ENCODE measurements around the gene IREB2.
A peak's percentile ranks its signal among the peaks of the same experiment; 100 is the strongest.

The IREB2 gene

DNA sequence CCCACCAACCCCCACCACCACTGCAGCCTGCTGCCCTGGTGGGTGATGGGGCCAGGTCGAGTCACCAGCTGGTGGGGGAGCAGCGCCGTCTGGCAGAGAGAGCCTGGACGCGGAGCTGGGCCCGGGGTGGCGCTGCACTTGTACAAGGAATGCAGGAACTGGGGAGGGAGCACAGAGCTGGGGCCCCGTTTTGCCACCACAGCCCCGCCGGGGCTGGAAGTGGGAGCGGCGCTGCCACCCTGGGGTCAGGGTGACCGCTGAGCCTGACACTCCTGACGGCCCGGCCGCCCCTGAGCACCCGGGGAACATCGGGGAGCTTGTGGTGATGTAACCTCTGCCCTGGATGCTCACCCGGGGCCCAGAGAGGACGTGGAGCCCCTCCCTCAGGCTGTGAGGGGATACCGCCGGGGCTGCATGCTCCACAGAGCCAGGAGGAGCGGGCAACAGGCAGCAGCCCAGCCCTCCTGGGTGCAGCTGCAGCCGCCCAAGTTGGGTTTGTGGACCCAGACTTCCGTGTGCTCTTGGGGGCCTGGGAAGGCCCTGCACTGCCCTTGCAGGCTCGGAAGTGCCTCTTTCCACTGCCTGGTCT lies 32.6 kb upstream of the IREB2 start:
- no peak for DNase-seq
- in situ Hi-C loops (cut with HindIII; ENCODE audit: low pct_ligation_motif_present, low pct_unique_long_range_greater_than_20kb, low sequenced_read_pairs): no loop called here

DNA sequence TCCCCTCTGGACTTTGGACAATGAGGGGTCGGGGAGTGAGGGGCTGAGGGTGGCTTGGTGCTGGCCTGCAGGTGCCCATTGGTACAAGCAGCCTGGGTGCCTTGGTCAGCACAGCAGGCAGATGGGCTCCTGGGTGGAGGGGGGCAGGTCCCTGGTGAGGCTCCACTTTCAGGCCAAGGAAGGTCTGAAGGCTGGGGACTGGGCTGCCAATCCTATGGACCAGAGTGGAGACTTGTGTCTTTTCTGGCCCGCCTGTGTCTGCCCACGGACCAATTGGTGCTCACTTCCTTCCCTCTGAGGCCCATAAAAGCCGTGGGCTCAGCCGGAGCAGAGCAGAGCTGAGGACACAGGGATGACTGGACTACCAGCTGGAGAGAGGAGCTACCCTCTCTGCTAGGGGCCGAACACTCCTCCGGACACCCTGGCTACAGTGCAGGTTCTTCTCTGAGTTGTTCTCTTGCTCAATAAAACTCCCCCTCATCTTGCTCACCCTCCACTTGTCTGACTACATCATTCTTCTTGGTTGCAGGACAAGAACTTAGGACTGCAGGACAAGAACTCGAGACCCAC lies 31.9 kb upstream of the IREB2 start:
- DNase-seq: no peak
- in situ Hi-C loops (cut with HindIII; ENCODE audit: low pct_ligation_motif_present, low pct_unique_long_range_greater_than_20kb, low sequenced_read_pairs): no loop called here

DNA sequence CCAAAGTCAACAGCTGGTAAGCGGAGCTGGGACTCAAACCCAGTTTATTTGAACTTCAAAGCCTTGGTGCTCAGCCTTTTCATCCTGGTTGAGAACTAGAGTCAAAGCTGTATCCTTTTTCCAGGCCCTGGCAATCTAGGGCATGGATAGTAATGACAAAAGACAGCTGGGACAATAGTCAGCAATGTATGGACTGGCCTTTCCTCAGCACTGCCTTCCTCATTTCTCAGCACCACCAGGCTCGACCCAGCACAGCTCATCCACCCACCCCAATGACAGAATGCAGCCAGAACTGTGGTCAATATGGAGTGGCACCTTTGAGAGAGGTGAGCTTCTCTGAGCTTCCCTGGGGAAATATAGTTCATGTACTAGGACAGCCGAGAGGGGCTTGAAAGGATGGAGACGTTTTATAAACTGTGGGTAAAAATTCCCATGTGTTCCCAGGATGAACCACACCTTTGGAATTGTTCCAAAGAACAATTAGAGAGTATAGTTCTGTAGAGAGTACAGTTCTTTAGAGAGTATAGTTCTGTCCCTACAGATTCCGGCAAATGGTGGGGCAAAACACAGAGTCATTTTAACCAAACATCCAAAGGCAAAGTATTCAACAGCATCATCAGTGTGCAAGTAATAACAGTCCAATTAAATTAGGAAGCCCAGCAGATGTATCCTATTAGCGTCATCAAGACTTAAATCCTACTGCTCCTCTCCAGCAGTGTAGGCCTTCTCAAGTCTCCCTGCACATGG lies 30.2 kb upstream of the IREB2 start:
- DNase-seq: no peak
- in situ Hi-C loops (cut with HindIII; ENCODE audit: low pct_ligation_motif_present, low pct_unique_long_range_greater_than_20kb, low sequenced_read_pairs): no loop called here

DNA sequence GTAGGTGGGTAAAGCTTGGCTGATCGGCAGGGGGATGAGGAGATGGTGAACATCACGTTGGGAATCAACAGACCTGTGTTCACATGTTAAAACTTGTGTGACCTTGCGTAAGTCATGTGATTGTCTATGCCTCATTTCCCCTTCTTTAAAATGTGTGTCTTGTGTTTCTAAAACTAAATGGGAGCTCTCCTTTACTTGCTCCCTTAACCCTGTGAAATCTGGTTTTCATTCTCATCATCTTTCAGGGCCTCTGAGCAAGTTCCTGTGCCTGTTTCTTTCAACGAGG lies 29.7 kb upstream of the IREB2 start:
- in situ Hi-C loops (cut with HindIII; ENCODE audit: low pct_ligation_motif_present, low pct_unique_long_range_greater_than_20kb, low sequenced_read_pairs): no loop called here
- no peak for DNase-seq

DNA sequence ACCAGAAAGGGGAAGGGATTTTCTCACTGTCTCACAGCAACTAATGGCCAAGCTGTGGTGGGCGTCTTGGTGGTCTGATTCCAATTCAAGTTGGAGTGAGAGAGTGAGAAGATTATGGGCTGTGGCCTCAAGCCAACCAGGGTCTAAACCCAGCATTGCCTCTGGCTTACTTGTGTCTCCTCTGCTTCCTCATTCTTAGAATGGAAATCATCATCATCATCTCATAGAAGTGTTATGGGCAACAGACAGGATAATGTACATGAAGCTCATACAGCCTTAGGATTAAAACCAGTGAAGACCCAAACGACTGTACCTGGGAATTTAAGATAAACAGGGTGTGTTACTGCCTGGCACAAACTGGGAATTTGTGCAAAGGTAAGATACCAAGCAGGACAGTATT lies 29.1 kb upstream of the IREB2 start:
- in situ Hi-C loops (cut with HindIII; ENCODE audit: low pct_ligation_motif_present, low pct_unique_long_range_greater_than_20kb, low sequenced_read_pairs): no loop called here
- DNase-seq: no peak

DNA sequence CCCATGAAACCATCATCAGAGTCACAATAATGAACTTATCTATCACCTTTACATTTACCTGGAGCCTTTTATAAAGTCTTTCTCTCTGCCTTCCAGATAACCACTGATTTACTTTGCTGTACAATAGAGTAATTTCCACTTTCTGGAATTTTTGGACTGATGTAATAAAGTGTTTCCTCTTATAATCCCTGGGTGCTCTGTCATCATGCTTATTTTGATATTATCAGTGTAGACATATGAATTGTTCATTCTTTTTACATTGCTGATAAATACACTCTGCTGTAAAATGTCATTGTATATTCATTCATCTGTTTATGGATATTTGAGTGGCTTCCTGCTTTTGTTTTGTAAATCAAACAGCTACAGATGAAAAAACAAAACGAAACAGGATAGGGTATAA lies 27.0 kb upstream of the IREB2 start:
- in situ Hi-C loops (cut with HindIII; ENCODE audit: low pct_ligation_motif_present, low pct_unique_long_range_greater_than_20kb, low sequenced_read_pairs): no loop called here
- no peak for DNase-seq

DNA sequence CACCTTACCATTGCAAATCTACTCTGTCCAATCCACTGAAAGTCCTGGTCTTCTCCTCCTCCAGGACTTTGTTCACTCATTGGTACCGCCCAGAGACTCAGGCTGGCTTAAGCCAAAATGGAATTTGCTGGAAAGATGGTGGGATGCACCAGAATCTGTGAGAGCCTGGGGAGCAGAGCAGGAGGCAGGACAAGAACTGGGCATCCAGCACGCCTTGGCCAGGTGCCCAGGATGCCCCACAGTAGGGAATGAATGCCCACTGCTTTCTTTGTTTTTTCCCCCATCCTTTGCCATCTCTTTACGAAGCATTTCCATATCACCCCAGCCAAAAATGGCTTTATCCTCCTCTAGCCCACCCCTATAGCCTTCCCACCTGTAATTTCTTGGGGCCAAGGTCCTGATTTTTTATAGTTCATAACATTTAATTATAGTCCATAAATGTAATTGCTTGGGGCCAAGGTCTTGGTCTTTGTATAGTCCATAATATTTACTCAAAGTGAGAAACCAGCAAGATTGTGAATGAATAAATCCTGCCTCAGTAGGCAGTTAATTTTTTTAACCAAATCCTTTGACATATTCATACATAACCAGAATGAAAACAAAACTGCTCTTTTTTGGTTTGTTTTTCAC lies 23.3 kb upstream of the IREB2 start:
- in situ Hi-C loops (cut with HindIII; ENCODE audit: low pct_ligation_motif_present, low pct_unique_long_range_greater_than_20kb, low sequenced_read_pairs): no loop called here
- DNase-seq: no peak

DNA sequence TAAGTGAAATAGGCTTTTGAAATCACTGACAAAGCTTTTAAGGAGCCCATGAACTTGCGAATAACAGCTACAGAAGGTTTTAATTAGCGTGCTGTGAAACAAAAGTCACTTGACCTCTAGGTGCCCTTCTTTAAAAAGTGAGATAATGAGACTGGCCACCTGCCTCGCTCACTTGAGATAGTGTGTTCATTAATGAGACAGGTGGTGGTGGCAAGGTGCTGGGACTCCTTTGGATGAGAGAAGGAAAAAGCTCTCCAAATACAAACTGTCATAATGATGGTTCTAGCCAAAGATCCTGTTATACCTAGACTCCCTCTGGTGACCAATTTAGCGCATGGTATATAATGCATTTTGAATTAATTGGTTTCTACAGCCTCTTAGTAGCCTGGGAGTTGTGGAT lies 22.7 kb upstream of the IREB2 start:
- in situ Hi-C loops (cut with HindIII; ENCODE audit: low pct_ligation_motif_present, low pct_unique_long_range_greater_than_20kb, low sequenced_read_pairs): no loop called here
- DNase-seq: peak; percentile 5

DNA sequence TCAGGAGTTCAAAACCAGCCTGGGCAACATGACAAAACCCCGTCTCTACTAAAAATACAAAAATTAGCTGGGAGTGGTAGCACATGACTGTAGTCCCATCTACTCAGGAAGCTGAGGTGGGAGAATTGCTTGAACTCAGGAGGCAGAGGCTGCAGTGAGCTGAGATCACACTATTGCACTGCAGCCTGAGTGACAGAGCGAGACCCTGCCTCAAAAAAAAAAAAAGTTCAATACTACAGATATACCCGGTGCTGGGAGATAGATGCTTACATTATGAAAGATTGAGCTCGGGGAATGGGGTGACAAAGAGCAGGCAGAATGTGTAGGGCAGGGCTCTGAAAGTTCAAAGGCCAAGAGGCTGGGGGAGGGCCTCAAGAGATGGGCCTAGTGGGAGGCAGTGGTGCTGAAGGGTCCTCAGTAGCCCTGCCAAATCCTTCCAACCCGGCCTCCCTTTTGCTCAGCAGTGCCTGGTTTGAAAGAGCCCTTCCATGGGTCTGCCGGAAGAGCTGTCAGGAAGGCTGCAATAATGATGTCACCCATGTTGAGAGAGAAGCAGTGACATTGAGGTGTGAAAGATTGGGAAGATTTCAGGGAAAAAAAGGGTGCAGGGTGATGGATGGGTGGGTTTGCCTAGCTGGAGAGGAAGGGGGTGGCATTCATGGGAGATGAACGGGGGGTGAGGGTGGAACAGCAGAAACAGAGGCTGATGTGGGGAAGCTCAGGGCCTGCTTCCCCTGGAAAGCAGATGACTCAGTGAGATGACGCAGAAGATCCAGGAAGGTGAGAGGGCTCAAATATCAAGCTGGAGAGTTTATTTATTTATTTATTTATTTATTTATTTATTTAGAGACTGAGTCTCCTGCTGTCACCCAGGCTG lies 20.0 kb upstream of the IREB2 start:
- DNase-seq: no peak
- in situ Hi-C loops (cut with HindIII; ENCODE audit: low pct_ligation_motif_present, low pct_unique_long_range_greater_than_20kb, low sequenced_read_pairs): no loop called here

DNA sequence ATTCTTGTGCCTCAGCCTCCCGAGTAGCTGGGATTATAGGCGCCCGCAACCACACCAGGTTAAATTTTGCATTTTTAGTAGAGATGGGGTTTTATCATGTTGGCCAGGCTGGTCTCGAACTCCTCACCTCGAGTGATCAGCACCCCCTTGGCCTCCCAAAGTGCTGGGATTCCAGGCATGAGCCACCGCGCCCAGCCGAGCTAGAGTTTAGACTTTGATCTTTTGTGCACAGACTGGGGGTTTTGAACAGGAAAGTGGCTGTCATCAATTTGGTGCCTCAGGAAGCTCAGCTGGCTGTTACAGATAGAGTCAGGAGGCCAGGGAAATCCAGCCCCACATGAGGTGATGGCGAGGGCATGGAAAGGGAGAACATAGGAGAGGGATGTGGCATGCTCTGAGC lies 19.3 kb upstream of the IREB2 start:
- in situ Hi-C loops (cut with HindIII; ENCODE audit: low pct_ligation_motif_present, low pct_unique_long_range_greater_than_20kb, low sequenced_read_pairs): no loop called here
- no peak for DNase-seq

DNA sequence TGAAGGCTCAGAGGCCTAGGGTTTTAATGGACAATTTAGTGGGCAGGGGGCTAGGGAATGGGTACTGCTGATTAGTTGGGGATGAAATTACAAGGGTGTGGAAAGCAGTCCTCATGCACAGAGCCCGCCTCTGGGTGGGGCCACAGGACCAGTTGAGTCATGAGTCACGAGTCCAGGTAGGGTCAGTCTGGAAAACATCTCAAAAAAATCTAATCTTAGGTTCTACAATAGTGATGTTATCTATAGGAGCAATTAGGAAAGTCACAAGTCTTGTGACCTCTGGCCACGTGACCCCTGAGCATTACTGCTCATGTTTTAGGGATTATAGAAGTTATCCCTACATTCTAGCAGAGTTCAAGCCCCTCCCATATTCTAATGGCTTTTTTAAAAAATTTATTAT lies 18.6 kb upstream of the IREB2 start:
- in situ Hi-C loops (cut with HindIII; ENCODE audit: low pct_ligation_motif_present, low pct_unique_long_range_greater_than_20kb, low sequenced_read_pairs): no loop called here
- no peak for DNase-seq

DNA sequence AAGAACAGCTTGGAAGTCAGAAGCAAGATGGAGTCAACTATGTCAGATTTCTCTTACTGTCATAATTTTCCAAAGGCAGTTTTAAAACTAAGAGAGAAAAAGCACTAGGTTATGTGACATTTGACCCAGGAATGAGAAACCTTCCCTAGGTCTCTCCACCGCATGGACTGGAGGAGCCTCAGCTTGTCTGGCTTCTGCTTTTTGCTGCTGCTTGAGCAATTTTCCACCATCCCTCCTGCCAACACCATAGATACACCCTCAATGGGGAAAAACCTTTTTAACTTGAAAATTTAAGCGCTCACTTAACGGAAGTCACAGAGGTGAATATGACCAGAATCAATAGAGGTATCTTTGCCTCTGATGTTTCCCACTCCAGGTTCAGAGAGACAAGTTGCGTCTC lies 17.8 kb upstream of the IREB2 start:
- in situ Hi-C loops (cut with HindIII; ENCODE audit: low pct_ligation_motif_present, low pct_unique_long_range_greater_than_20kb, low sequenced_read_pairs): no loop called here
- DNase-seq: no peak

DNA sequence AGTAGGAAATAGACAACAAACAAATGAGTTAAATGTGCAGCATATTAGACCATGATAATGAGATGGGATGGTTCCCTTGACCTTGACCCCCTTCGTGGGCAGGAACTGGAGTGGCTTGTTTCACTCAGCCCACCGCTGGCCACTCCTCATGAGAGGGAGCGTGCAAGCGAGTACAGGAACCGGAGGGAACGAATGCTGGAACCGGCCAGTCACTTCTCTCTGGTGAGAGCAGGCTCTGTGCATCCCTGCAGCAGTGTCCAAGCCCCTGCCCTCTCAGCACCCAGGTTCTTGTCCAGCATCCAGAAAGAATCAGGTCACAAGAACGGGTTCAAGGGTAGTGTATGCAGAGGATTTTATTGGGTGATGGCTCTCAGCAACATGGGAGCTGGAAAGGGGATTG lies 17.2 kb upstream of the IREB2 start:
- in situ Hi-C loops (cut with HindIII; ENCODE audit: low pct_ligation_motif_present, low pct_unique_long_range_greater_than_20kb, low sequenced_read_pairs): no loop called here

DNA sequence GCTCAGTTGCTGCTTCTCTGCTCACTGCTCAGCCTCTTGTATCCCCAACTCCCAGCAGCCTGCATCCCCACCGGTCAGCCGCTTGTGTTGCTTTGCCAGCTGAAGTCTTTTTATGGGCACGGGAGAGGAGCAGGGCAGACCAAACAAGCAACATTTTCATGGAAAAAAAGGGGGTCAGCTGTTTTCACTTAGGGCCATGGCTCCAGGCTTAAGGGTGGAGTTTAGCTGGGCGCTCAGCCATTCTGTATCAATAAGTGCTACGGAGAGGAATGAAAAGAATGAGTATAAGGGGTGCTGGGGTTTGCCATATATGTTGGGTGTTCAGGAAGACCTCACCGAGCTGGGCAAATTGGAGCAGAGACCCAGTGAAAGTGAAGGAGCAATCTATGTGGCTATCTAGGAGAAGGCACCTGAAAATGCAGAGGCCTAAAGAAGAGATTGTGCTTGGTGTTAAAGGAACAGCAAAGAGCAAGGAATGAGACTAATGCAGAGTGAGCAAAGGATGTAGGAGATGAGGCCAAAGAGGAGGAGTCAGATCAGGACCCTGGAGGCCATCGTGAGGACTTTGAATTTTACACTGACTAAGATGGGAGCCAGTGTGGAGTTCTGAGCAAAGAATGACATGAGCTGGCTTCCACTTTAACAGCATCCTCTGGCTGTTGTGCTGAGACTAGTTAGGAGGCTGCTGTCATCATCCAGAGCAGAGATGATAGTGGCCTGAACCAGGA lies 16.6 kb upstream of the IREB2 start:
- in situ Hi-C loops (cut with HindIII; ENCODE audit: low pct_ligation_motif_present, low pct_unique_long_range_greater_than_20kb, low sequenced_read_pairs): no loop called here
- no peak for DNase-seq

More for the DNA sequence above, 17.2 kb upstream of the IREB2 start:
- DNase-seq: no peak

DNA sequence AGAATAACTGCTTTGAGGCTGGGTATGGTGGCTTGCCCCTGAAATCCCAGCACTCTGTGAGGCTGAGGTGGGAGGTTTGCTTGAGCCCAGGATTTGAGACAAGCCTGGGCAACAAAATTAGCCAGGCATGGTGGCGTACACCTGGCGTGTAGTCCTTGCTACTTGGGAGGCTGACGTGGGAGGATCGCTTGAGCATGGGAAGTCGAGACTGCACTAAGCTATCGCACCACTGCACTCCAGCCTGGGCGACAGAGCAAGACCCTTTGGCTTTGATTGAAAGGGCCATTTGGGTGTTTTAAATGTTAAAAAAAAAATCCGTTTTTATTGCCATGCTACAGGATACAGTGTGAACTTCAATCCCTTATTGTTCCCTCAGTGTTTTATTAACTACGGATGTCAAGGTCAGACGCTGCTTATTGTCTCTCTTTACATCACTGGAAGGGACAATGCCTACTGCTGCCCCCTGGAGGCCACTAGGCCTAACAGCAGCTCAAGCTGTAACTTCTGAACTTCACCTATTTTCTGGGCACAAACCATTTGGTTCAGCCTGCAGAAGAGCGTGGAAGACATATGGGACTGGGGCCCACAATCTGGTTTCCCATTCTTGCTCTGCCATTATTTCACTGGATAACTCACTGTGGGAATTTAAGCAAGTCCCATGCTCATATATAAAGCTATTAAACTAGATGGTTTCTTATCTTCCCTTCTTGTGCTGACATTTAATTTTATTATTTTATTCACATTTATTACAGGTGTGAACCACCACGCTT lies 15.3 kb upstream of the IREB2 start:
- peak; percentile 50 for DNase-seq
- in situ Hi-C loops (cut with HindIII; ENCODE audit: low pct_ligation_motif_present, low pct_unique_long_range_greater_than_20kb, low sequenced_read_pairs): no loop called here

DNA sequence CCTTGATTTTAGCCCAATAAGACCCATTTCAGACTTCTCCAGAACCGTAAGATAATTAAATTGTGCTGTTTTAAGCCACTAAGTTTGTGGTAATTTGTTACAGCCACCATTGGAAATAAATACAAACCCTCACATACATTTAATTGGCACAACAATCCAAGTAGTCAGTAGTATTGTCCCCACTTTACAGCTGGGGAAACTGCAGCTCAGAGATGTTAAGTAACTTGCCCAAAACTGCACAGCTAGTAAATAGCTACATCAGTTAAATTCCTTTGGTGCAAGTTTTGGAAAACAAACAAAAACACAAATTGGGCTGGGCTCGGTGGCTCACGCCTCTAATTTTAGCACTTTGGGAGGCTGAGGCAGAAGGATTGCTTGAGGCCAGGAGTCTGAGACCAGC lies 13.3 kb upstream of the IREB2 start:
- in situ Hi-C loops (cut with HindIII; ENCODE audit: low pct_ligation_motif_present, low pct_unique_long_range_greater_than_20kb, low sequenced_read_pairs): no loop called here
- DNase-seq: no peak

DNA sequence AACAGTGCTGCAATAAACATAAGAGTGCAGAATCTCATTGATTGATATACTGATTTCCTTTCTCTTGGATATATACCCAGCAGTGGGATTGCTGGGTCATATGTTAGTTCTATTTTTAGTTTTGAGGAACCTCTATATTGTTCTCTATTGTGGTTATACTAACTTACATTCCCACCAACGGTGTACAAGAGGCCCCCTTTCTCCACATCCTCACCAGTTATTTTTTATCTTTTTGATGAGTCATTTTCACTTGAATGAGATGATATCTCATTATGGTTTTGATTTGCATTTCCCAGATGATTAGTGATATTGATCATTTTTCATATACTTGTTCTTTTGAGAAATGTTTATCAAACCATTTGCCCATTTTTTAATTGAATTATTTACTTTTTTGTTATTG lies 12.4 kb upstream of the IREB2 start:
- in situ Hi-C loops (cut with HindIII; ENCODE audit: low pct_ligation_motif_present, low pct_unique_long_range_greater_than_20kb, low sequenced_read_pairs): no loop called here
- no peak for DNase-seq

DNA sequence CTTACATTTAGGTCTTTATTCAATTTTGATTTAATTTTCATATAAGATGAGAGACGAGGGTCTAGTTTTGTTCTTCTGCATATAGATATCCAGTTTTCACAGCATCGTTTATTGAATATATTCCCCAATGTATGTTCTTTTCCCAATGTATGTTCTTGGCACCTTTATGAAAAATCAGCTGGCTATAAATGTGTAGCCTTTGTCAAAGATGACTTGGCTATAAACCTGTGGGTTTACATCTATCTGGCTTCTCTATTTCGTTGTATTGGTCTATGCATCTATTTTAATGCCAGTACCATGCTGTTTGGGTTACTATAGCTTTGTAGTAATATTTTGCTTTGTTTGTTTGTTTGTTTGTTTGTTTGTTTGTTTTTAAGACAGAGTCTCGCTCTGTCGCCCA lies 11.7 kb upstream of the IREB2 start:
- in situ Hi-C loops (cut with HindIII; ENCODE audit: low pct_ligation_motif_present, low pct_unique_long_range_greater_than_20kb, low sequenced_read_pairs): no loop called here
- no peak for DNase-seq

Data from ACHN (cell line).